ENCODE results near the gene RIOK2. TPM values are rescaled to one million over a fixed set of nuclear protein-coding genes. Genes with fewer than 3 reads are reported as not detected.
A peak's percentile ranks its signal among the peaks of the same experiment; 100 is the strongest.
"Not testable (repeated sequence)": the region's sequence is repeated elsewhere in the genome, so short reads cannot be mapped to it uniquely, and the experiment has no call there.

RIOK2 gene
- total RNA-seq, 1 donor from 2014 or later, result 3.7 TPM

DNA sequence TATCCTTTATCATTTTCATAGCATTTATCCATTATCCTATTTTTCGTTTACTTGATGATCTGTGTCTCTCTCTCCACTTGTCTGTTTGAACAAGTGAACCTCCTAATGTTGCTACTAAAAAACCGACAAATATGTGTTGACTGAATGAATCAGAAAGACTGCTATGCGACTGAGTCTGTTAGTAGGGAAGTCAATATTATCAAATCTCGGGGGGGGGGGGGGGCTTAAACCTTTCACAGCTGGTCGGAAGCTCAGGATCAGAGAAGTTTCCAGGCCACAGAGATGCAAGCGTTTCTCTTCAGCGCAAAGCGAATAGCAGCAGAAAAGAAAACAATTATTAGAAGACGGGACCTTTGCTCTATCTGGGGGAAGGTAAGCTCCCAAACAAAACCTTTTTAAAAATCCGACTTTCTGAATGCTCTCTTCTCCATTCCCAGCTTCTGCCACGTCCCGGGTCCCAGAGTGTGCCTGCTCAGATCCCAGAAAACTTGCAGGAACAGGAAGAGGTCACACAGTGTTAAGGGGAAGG is 412 bp downstream of the RIOK2 start:
- Histone ChIP-seq H3K27ac (peak overlapping the region; percentile 73 to 93), H3K36me3 (peaks cover 11 to 18% of the 10 kb centered on the region in 2 donors), H3K9me3 (no peaks in the 10 kb centered on the region), H3K4me3 (peak overlapping the region; percentile 69 to 79), H3K27me3 (no peaks in the 10 kb centered on the region), H3K4me1 (peaks cover 0 to 14% of the 10 kb centered on the region in 2 donors)
- TF ChIP-seq, protein P1, sequence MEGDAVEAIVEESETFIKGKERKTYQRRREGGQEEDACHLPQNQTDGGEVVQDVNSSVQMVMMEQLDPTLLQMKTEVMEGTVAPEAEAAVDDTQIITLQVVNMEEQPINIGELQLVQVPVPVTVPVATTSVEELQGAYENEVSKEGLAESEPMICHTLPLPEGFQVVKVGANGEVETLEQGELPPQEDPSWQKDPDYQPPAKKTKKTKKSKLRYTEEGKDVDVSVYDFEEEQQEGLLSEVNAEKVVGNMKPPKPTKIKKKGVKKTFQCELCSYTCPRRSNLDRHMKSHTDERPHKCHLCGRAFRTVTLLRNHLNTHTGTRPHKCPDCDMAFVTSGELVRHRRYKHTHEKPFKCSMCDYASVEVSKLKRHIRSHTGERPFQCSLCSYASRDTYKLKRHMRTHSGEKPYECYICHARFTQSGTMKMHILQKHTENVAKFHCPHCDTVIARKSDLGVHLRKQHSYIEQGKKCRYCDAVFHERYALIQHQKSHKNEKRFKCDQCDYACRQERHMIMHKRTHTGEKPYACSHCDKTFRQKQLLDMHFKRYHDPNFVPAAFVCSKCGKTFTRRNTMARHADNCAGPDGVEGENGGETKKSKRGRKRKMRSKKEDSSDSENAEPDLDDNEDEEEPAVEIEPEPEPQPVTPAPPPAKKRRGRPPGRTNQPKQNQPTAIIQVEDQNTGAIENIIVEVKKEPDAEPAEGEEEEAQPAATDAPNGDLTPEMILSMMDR (IDR thresholded peaks at IDR 0.05), result no peak
- DNase-seq (ENCODE audit: low spot score in 2 of 2), result no peak
- intact Hi-C loops (cut with DNase I), result loop anchor here (1.0 to 10.0 kb wide), 5 partner anchors 247 to 1745 kb away; partner anchors contain the start of genes ARSK, CAST, CHD1 and RGMB

DNA sequence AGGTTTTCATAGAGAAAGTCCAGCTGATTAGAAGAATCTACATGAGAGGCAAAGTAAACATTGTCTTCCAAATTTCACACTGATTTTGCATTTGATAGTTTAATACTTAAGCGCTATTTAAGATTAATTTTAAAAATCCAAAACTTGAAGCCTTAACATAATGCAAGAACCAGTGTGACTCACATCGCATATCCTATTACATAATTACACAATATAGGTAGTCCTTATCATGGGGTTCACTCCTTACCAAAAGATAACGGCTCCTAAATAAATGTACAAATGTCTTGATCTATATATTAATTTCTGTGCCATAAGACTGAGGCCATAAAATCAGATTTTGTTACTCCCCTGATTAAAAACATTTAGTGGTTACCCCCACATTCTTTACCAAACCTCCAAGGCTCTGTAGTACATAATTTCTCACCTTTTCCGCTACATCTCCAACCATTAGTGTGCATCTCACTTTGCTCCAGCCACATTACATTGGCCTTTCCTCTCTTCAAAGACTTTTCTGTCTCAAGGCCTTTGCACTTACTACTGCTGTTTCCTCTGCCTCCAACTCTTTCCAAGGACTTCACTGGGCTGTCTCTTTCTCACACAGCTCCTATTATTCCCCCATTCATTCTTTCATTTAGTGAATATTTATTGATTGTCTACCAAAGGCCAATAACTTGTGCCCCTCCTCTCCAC is 1.0 kb downstream of the RIOK2 start:
- intact Hi-C loops (cut with DNase I), result loop anchor here (2.0 to 10.0 kb wide), 4 partner anchors 519 to 1745 kb away; partner anchors contain the start of genes ARSK, CAST, CHD1 and RGMB
- no peak overlapping the region for H3K27ac ChIP-seq
- TF ChIP-seq, protein P1 (IDR thresholded peaks at IDR 0.05), result no peak
- H3K9me3 ChIP-seq, result no peaks in the 10 kb centered on the region
- H3K4me3 ChIP-seq, result peak overlapping the region; percentile 69 to 79
- peaks cover 18 to 24% of the 10 kb centered on the region in 2 donors for H3K36me3 ChIP-seq
- no peak for DNase-seq (ENCODE audit: low spot score in 2 of 2)
- no peaks in the 10 kb centered on the region for H3K27me3 ChIP-seq
- H3K4me1 ChIP-seq, result peaks cover 0 to 14% of the 10 kb centered on the region in 2 donors

GRCh38 chr5:97179457-97179856 is 3.6 kb downstream of the RIOK2 start:
- H3K27me3 ChIP-seq; H3K9me3 ChIP-seq; DNase-seq (ENCODE audit: low spot score in 2 of 2); H3K27ac ChIP-seq; H3K4me3 ChIP-seq; intact Hi-C loops (cut with DNase I): not testable (repeated sequence)
- H3K4me1 ChIP-seq, result peaks cover 0 to 14% of the 10 kb centered on the region in 2 donors
- peaks cover 38 to 45% of the 10 kb centered on the region in 2 donors for H3K36me3 ChIP-seq

GRCh38 chr5:97172227-97172626 is 10.8 kb downstream of the RIOK2 start:
- Histone ChIP-seq H3K36me3 (peaks cover 48 to 83% of the 10 kb centered on the region in 2 donors), H3K4me1 (no peaks in the 10 kb centered on the region), H3K9me3 (no peaks in the 10 kb centered on the region), H3K4me3 (no peak overlapping the region), H3K27ac (no peak overlapping the region), H3K27me3 (no peaks in the 10 kb centered on the region)
- no peak for DNase-seq (ENCODE audit: low spot score in 2 of 2)
- intact Hi-C loops (cut with DNase I), result no loop called here
- TF ChIP-seq, protein P1 (IDR thresholded peaks at IDR 0.05), result no peak

DNA sequence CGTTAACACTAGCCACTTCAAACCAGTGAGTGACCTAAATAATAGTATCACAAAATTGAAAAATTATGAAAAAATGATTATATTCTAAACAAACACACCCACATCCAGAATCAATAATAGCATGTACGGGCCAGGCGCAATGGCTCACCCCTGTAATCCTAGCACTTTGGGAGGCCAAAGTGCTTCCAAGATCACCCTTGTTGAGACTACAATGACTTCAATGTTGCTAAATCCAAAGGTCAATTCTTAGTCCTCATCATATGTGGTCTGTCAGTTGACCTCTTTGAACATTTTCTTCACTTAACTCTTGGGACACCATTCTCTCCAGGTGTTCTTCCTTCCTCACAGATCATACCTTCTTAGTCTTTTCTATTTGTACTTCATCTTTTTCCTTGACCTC is 11.3 kb downstream of the RIOK2 start:
- Histone ChIP-seq H3K4me1 (no peaks in the 10 kb centered on the region), H3K27ac (no peak overlapping the region), H3K4me3 (no peak overlapping the region), H3K36me3 (peaks cover 47 to 83% of the 10 kb centered on the region in 2 donors), H3K9me3 (no peaks in the 10 kb centered on the region), H3K27me3 (no peaks in the 10 kb centered on the region)
- intact Hi-C loops (cut with DNase I), result no loop called here
- TF ChIP-seq, protein P1 (IDR thresholded peaks at IDR 0.05), result no peak
- DNase-seq (ENCODE audit: low spot score in 2 of 2), result no peak

- TF ChIP-seq, protein P1 (IDR thresholded peaks at IDR 0.05), result no peak
- Histone ChIP-seq H3K4me1 (no peaks in the 10 kb centered on the region), H3K4me3 (no peak overlapping the region), H3K27ac (no peak overlapping the region), H3K9me3 (no peaks in the 10 kb centered on the region), H3K27me3 (no peaks in the 10 kb centered on the region), H3K36me3 (peaks cover 39 to 68% of the 10 kb centered on the region in 2 donors)
- intact Hi-C loops (cut with DNase I), result loop anchor here (10.0 kb wide), 2 partner anchors 123 to 173 kb away; no protein-coding TSS in a partner anchor
- DNase-seq (ENCODE audit: low spot score in 2 of 2), result no peak
Measured at GRCh38 chr5:97167435-97167834, 15.6 kb downstream of the RIOK2 start.
